Kidney (tissue), 14 donors: ENCODE results near the gene WLS. TPM values are rescaled to one million over a fixed set of nuclear protein-coding genes. Genes with fewer than 3 reads are reported as not detected.

ENCODE experiments used
- DNase-seq, 5 donors: peaks; one replicate each; pipeline ENCODE4 v3.0.0-alpha.2; 2013 to 2020
- FAIRE-seq: peaks from 2 replicates; lab custom pipeline; 2012; peaks lifted over from hg19 to GRCh38; lab: Jason Lieb, UNC
- H3K27ac ChIP-seq, 2 donors: one replicate each; pipeline ENCODE4 v1.7.0; 2013; ENCODE audit warnings: low read depth in 2 of 2, low read length in 2 of 2, inconsistent platforms in 1 of 2
- H3K27me3 ChIP-seq: one replicate; pipeline ENCODE4 v1.7.1; 2013; ENCODE audit warnings: low read length, inconsistent platforms; ENCODE audit not compliant: control insufficient read depth, insufficient read depth
- H3K36me3 ChIP-seq, 3 donors: one replicate each; pipeline versions ENCODE4 v1.7.0 to v1.7.1; 2013; ENCODE audit warnings: low read length in 3 of 3, control low read depth in 1 of 3, inconsistent platforms in 1 of 3; ENCODE audit not compliant: insufficient read depth in 3 of 3, control insufficient read depth in 2 of 3
- H3K4me1 ChIP-seq, 3 donors: one replicate each; pipeline versions ENCODE4 v1.7.0 to v1.7.1; 2013; ENCODE audit warnings: low read length in 3 of 3, inconsistent platforms in 1 of 3, low read depth in 1 of 3; ENCODE audit not compliant: control insufficient read depth in 2 of 3, insufficient read depth in 2 of 3
- H3K4me3 ChIP-seq, 3 donors: one replicate each; pipeline versions ENCODE4 v1.7.0 to v1.8.1; 2013; ENCODE audit warnings: low read length in 3 of 3, control low read depth in 1 of 3, inconsistent platforms in 1 of 3
- H3K9ac ChIP-seq, 3 donors: one replicate each; pipeline versions ENCODE4 v1.7.0 to v1.7.1; 2013; ENCODE audit warnings: low read length in 3 of 3, control low read depth in 1 of 3, inconsistent platforms in 1 of 3
- H3K9me3 ChIP-seq, 3 donors: one replicate each; pipeline versions ENCODE4 v1.7.0 to v1.7.1; 2013; ENCODE audit warnings: low read length in 3 of 3, control low read depth in 1 of 3, inconsistent platforms in 1 of 3; ENCODE audit not compliant: control insufficient read depth in 2 of 3, insufficient read depth in 1 of 3
- CTCF ChIP-seq: IDR thresholded peaks from 3 replicates; pipeline ENCODE4 v1.5.1; 2012; ENCODE audit warnings: mild to moderate bottlenecking, moderate library complexity, borderline replicate concordance; ENCODE audit not compliant: insufficient read depth; ENCODE audit errors: extremely low read depth
- intact Hi-C: fragments of 100-400 bp; cut with DNase I; formaldehyde crosslinking; loops from one replicate; pipeline ENCODE4 v1.11.1; 2022
- polyA plus RNA-seq: library from polyadenylated mRNA; stranded (reverse); fragments of 350-450 nt; fragmentation: Illumina TruSeq; extraction: RNeasy Lipid Tissue Mini Kit (QIAGEN cat#74804); gene quantifications from one replicate; pipeline ENCODE4 v1.2.3, GENCODE V29; 2014; ENCODE audit warnings: low read depth, low replicate concordance; ENCODE audit not compliant: insufficient read depth
- total RNA-seq: library from RNA; stranded (reverse); fragmentation: NEBNext Ultra II Directional; extraction: Animal tissue kit (Norgen Biotek cat#: 25700); gene quantifications from one replicate; pipeline ENCODE4 v1.2.1, GENCODE V29; 2021
- donor health status: control.
- donor health status: control.
- donor health status: control.
- donor health status: control.
- donor health status: control.
- donor health status: DM: yes; HTN: yes; CAD: no.
- donor health status: Normal renal cell carcinoma (clear cell type).

The WLS gene
- total and polyA plus RNA-seq, 2 donors from 2014 or later = 92.3 to 147 TPM

- peaks cover 0 to 6% (median 0%) of the 10 kb centered on the region in 3 donors for H3K36me3 ChIP-seq
- H3K27me3 ChIP-seq = no peaks in the 10 kb centered on the region
- H3K9me3 ChIP-seq = no peaks in the 10 kb centered on the region
- DNase-seq = no peak
- H3K27ac ChIP-seq = no peak overlapping the region
- TF ChIP-seq CTCF = no peak
- intact Hi-C loops = no loop called here
- FAIRE-seq = no peak
- H3K4me1 ChIP-seq = peaks cover 0 to 3% (median 0%) of the 10 kb centered on the region in 3 donors
- no peak overlapping the region for H3K4me3 ChIP-seq
- H3K9ac ChIP-seq = no peak overlapping the region
Measured at GRCh38 chr1:68191717-68192116, 40.6 kb downstream of the WLS start.

GRCh38 chr1:68188644-68189340 is 43.5 kb downstream of the WLS start:
- H3K9ac ChIP-seq = no peak overlapping the region
- H3K9me3 ChIP-seq = no peaks in the 10 kb centered on the region
- H3K27ac ChIP-seq = no peak overlapping the region
- H3K4me1 ChIP-seq = no peaks in the 10 kb centered on the region
- peaks cover 0 to 6% (median 3%) of the 10 kb centered on the region in 3 donors for H3K36me3 ChIP-seq
- no peak overlapping the region for H3K4me3 ChIP-seq
- DNase-seq = no peak
- no peak for TF ChIP-seq CTCF
- no peaks in the 10 kb centered on the region for H3K27me3 ChIP-seq
- intact Hi-C loops = no loop called here
- FAIRE-seq = no peak

- intact Hi-C loops = no loop called here
- Histone ChIP-seq H3K27me3 (no peaks in the 10 kb centered on the region), H3K36me3 (peaks cover 0 to 6% (median 3%) of the 10 kb centered on the region in 3 donors), H3K9ac (no peak overlapping the region), H3K4me3 (no peak overlapping the region), H3K27ac (no peak overlapping the region), H3K9me3 (no peaks in the 10 kb centered on the region), H3K4me1 (no peaks in the 10 kb centered on the region)
- TF ChIP-seq CTCF = no peak
- no peak for DNase-seq
- no peak for FAIRE-seq
Measured at GRCh38 chr1:68188060-68188538, 44.2 kb downstream of the WLS start.
